HG03066 (cell line): ENCODE measurements around the gene GPR17.

Source experiments
- ATAC-seq: cut with Tn5 transposase; IDR thresholded peaks from one replicate; pipeline ENCODE4 v1.9.1; 2021; ENCODE audit warnings: low read depth; ENCODE audit not compliant: unreplicated experiment

GPR17 gene

GRCh38 chr2:127627740-127628571, 18.0 kb upstream of the GPR17 start:
- ATAC-seq, result no peak

GRCh38 chr2:127628767-127629614, 17.0 kb upstream of the GPR17 start:
- no peak for ATAC-seq

- no peak for ATAC-seq
Observed at GRCh38 chr2:127629637-127630036, 16.3 kb upstream of the GPR17 start.

GRCh38 chr2:127630096-127630863, 15.7 kb upstream of the GPR17 start:
- no peak for ATAC-seq

GRCh38 chr2:127630864-127631540, 15.0 kb upstream of the GPR17 start:
- no peak for ATAC-seq

GRCh38 chr2:127631541-127631996, 14.4 kb upstream of the GPR17 start:
- no peak for ATAC-seq

GRCh38 chr2:127631997-127632581, 13.9 kb upstream of the GPR17 start:
- ATAC-seq, result no peak

- ATAC-seq, result no peak
Observed at GRCh38 chr2:127632592-127633489, 13.1 kb upstream of the GPR17 start.

- no peak for ATAC-seq
Observed at GRCh38 chr2:127633556-127634065, 12.3 kb upstream of the GPR17 start.

GRCh38 chr2:127634066-127634617, 11.8 kb upstream of the GPR17 start:
- ATAC-seq, result no peak

- ATAC-seq, result no peak
Observed at GRCh38 chr2:127634626-127635379, 11.2 kb upstream of the GPR17 start.

GRCh38 chr2:127635380-127636237, 10.3 kb upstream of the GPR17 start:
- ATAC-seq, result no peak

- ATAC-seq, result no peak
Observed at GRCh38 chr2:127636248-127637235, 9.4 kb upstream of the GPR17 start.

- no peak for ATAC-seq
Observed at GRCh38 chr2:127637236-127637630, 8.7 kb upstream of the GPR17 start.

GRCh38 chr2:127637725-127638252, 8.2 kb upstream of the GPR17 start:
- ATAC-seq, result no peak
